NCI-H1092 (cell line): ENCODE results near the gene PPP1R14B.

Source experiments
- DNase-seq: peaks from one replicate; lab custom pipeline; 2025; lab: John Stamatoyannopoulos, UW

PPP1R14B gene

GRCh38 chr11:64281957-64282770, 35.4 kb upstream of the PPP1R14B start:
- DNase-seq = no peak

GRCh38 chr11:64278576-64279190, 31.9 kb upstream of the PPP1R14B start:
- no peak for DNase-seq

- no peak for DNase-seq
Measured at GRCh38 chr11:64276653-64277431, 30.1 kb upstream of the PPP1R14B start.

- DNase-seq = no peak
Measured at GRCh38 chr11:64275841-64276240, 29.1 kb upstream of the PPP1R14B start.

- DNase-seq = no peak
Measured at GRCh38 chr11:64275031-64275800, 28.5 kb upstream of the PPP1R14B start.

GRCh38 chr11:64269540-64270220, 22.9 kb upstream of the PPP1R14B start:
- DNase-seq = peak; percentile 100

- DNase-seq = no peak
Measured at GRCh38 chr11:64268893-64269539, 22.3 kb upstream of the PPP1R14B start.

GRCh38 chr11:64268025-64268892, 21.5 kb upstream of the PPP1R14B start:
- DNase-seq = no peak

GRCh38 chr11:64267207-64267945, 20.6 kb upstream of the PPP1R14B start:
- DNase-seq = peak; percentile 41

- no peak for DNase-seq
Measured at GRCh38 chr11:64266339-64266738, 19.6 kb upstream of the PPP1R14B start.

- no peak for DNase-seq
Measured at GRCh38 chr11:64265176-64266160, 18.7 kb upstream of the PPP1R14B start.

GRCh38 chr11:64264371-64264852, 17.7 kb upstream of the PPP1R14B start:
- no peak for DNase-seq

- DNase-seq = no peak
Measured at GRCh38 chr11:64263947-64264317, 17.2 kb upstream of the PPP1R14B start.

GRCh38 chr11:64263021-64263946, 16.5 kb upstream of the PPP1R14B start:
- no peak for DNase-seq

GRCh38 chr11:64262271-64263002, 15.7 kb upstream of the PPP1R14B start:
- no peak for DNase-seq

GRCh38 chr11:64261556-64262080, 14.9 kb upstream of the PPP1R14B start:
- DNase-seq = no peak
